ENCODE measurements around the gene THOP1.
"Not testable (repeated sequence)": the region's sequence is repeated elsewhere in the genome, so short reads cannot be mapped to it uniquely, and the experiment has no call there.

Gene THOP1

GRCh38 chr19:2790557-2791271 lies 5.4 kb downstream of the THOP1 start:
- Histone ChIP-seq H3K4me1 (ENCODE audit: control insufficient read depth, low read length) (peaks cover 53% of the 10 kb centered on the region), H3K27ac (ENCODE audit: low read depth, low read length) (no peak overlapping the region), H3K36me3 (ENCODE audit: control insufficient read depth, low read length) (peaks cover 79% of the 10 kb centered on the region), H3K4me2 (ENCODE audit: low read length) (no peak overlapping the region), H3K4me3 (ENCODE audit: low read length) (no peak overlapping the region), H4K20me1 (ENCODE audit: control insufficient read depth, insufficient read depth, low read depth, low read length) (peaks cover 14% of the 10 kb centered on the region; the same call in 1 of the 2 replicates), H3K79me2 (ENCODE audit: control insufficient read depth, low read length) (peaks cover 79% of the 10 kb centered on the region), H3F3A (ENCODE audit: control insufficient read depth, insufficient read depth) (no peaks in the 10 kb centered on the region; the same call in 1 of the 2 replicates), H3K27me3 (ENCODE audit: control insufficient read depth, low read length) (no peaks in the 10 kb centered on the region), H3K9me3 (ENCODE audit: control insufficient read depth, insufficient read depth, low read length) (no peaks in the 10 kb centered on the region), H3K9me2 (replicated peaks; ENCODE audit: control insufficient read depth, low read length) (no peaks in the 10 kb centered on the region)
- TF ChIP-seq EZH2phosphoT487 (IDR thresholded peaks at IDR 0.05; ENCODE audit: borderline replicate concordance, low read length) (no peak), CTCF (IDR thresholded peaks at IDR 0.05; ENCODE audit: low read depth, low read length, poor library complexity, severe bottlenecking) (no peak)

- no peaks in the 10 kb centered on the region for H3K9me2 ChIP-seq (replicated peaks; ENCODE audit: control insufficient read depth, low read length)
- no peak for TF ChIP-seq CTCF (IDR thresholded peaks at IDR 0.05; ENCODE audit: low read depth, low read length, poor library complexity, severe bottlenecking)
- no peak for TF ChIP-seq EZH2phosphoT487 (IDR thresholded peaks at IDR 0.05; ENCODE audit: borderline replicate concordance, low read length)
- no peak overlapping the region for H3K4me3 ChIP-seq (ENCODE audit: low read length)
- H4K20me1 ChIP-seq (ENCODE audit: control insufficient read depth, insufficient read depth, low read depth, low read length), result peaks cover 14% of the 10 kb centered on the region; the same call in 1 of the 2 replicates
- no peak overlapping the region for H3K4me2 ChIP-seq (ENCODE audit: low read length)
- H3K36me3 ChIP-seq (ENCODE audit: control insufficient read depth, low read length), result peaks cover 81% of the 10 kb centered on the region
- H3K27me3 ChIP-seq (ENCODE audit: control insufficient read depth, low read length), result no peaks in the 10 kb centered on the region
- peaks cover 72% of the 10 kb centered on the region for H3K79me2 ChIP-seq (ENCODE audit: control insufficient read depth, low read length)
- no peaks in the 10 kb centered on the region; the same call in 1 of the 2 replicates for H3F3A ChIP-seq (ENCODE audit: control insufficient read depth, insufficient read depth)
- peaks cover 51% of the 10 kb centered on the region for H3K4me1 ChIP-seq (ENCODE audit: control insufficient read depth, low read length)
- no peak overlapping the region for H3K27ac ChIP-seq (ENCODE audit: low read depth, low read length)
- no peaks in the 10 kb centered on the region for H3K9me3 ChIP-seq (ENCODE audit: control insufficient read depth, insufficient read depth, low read length)
These were observed 6.1 kb downstream of the THOP1 start for GRCh38 chr19:2791440-2791839.

GRCh38 chr19:2791876-2792275 lies 6.6 kb downstream of the THOP1 start:
- TF ChIP-seq EZH2phosphoT487 (IDR thresholded peaks at IDR 0.05; ENCODE audit: borderline replicate concordance, low read length), result no peak
- no peak for TF ChIP-seq CTCF (IDR thresholded peaks at IDR 0.05; ENCODE audit: low read depth, low read length, poor library complexity, severe bottlenecking)
- Histone ChIP-seq H3K4me3 (ENCODE audit: low read length) (no peak overlapping the region), H3K4me2 (ENCODE audit: low read length) (no peak overlapping the region), H3K36me3 (ENCODE audit: control insufficient read depth, low read length) (peaks cover 84% of the 10 kb centered on the region), H3K27ac (ENCODE audit: low read depth, low read length) (no peak overlapping the region), H3K9me3 (ENCODE audit: control insufficient read depth, insufficient read depth, low read length) (no peaks in the 10 kb centered on the region), H3F3A (ENCODE audit: control insufficient read depth, insufficient read depth) (no peaks in the 10 kb centered on the region; the same call in 1 of the 2 replicates), H3K9me2 (replicated peaks; ENCODE audit: control insufficient read depth, low read length) (no peaks in the 10 kb centered on the region), H4K20me1 (ENCODE audit: control insufficient read depth, insufficient read depth, low read depth, low read length) (peaks cover 14% of the 10 kb centered on the region; the same call in 1 of the 2 replicates), H3K4me1 (ENCODE audit: control insufficient read depth, low read length) (peaks cover 46% of the 10 kb centered on the region), H3K79me2 (ENCODE audit: control insufficient read depth, low read length) (peaks cover 68% of the 10 kb centered on the region), H3K27me3 (ENCODE audit: control insufficient read depth, low read length) (no peaks in the 10 kb centered on the region)

- H3K9me3 ChIP-seq (ENCODE audit: control insufficient read depth, insufficient read depth, low read length); H3K9me2 ChIP-seq (replicated peaks; ENCODE audit: control insufficient read depth, low read length); H3K4me3 ChIP-seq (ENCODE audit: low read length); H3K27me3 ChIP-seq (ENCODE audit: control insufficient read depth, low read length); H4K20me1 ChIP-seq (ENCODE audit: control insufficient read depth, insufficient read depth, low read depth, low read length); H3K4me2 ChIP-seq (ENCODE audit: low read length); H3K27ac ChIP-seq (ENCODE audit: low read depth, low read length); H3F3A ChIP-seq (ENCODE audit: control insufficient read depth, insufficient read depth): not testable (repeated sequence)
- Histone ChIP-seq H3K4me1 (ENCODE audit: control insufficient read depth, low read length) (peaks cover 38% of the 10 kb centered on the region), H3K79me2 (ENCODE audit: control insufficient read depth, low read length) (peaks cover 65% of the 10 kb centered on the region), H3K36me3 (ENCODE audit: control insufficient read depth, low read length) (peaks cover 84% of the 10 kb centered on the region)
These were observed 7.4 kb downstream of the THOP1 start for GRCh38 chr19:2792666-2793065.
